GM19328 (cell line): ENCODE results near the gene CCL27.
"Not testable (repeated sequence)": the region's sequence is repeated elsewhere in the genome, so short reads cannot be mapped to it uniquely, and the experiment has no call there.

Source experiments
- ATAC-seq: cut with Tn5 transposase; IDR thresholded peaks from one replicate; pipeline ENCODE4 v1.9.1; 2021; ENCODE audit warnings: mild to moderate bottlenecking, moderate library complexity; ENCODE audit not compliant: unreplicated experiment

The CCL27 gene

GRCh38 chr9:34651876-34652601 is 10.4 kb downstream of the CCL27 start, which contains the start of gene IL11RA:
IL11RA (plus strand) TSS chr9:34652185; CDS start chr9:34655218, 3,033 bp downstream.
- ATAC-seq = no peak

GRCh38 chr9:34651321-34651720 is 11.1 kb downstream of the CCL27 start:
- ATAC-seq = no peak

GRCh38 chr9:34650816-34651215 is 11.6 kb downstream of the CCL27 start:
- no peak for ATAC-seq

GRCh38 chr9:34648673-34649072 is 13.8 kb downstream of the CCL27 start:
- no peak for ATAC-seq

- ATAC-seq = no peak
These were observed 14.8 kb downstream of the CCL27 start for GRCh38 chr9:34647651-34648050.

- ATAC-seq = no peak
These were observed 15.4 kb downstream of the CCL27 start for GRCh38 chr9:34647084-34647403.

- peak; percentile 84 for ATAC-seq
These were observed 16.0 kb downstream of the CCL27 start, which contains the start of gene GALT for GRCh38 chr9:34646211-34647083. GALT (plus strand) TSS chr9:34646675; CDS start chr9:34646705, 30 bp downstream.

GRCh38 chr9:34644766-34645314 is 17.6 kb downstream of the CCL27 start:
- no peak for ATAC-seq

- no peak for ATAC-seq
These were observed 19.8 kb downstream of the CCL27 start for GRCh38 chr9:34642679-34643078.

GRCh38 chr9:34639322-34639721 is 23.1 kb downstream of the CCL27 start:
- ATAC-seq = not testable (repeated sequence)

- no peak for ATAC-seq
These were observed 24.4 kb downstream of the CCL27 start for GRCh38 chr9:34638138-34638445.

GRCh38 chr9:34637356-34638137 is 24.9 kb downstream of the CCL27 start, which contains the start of gene SIGMAR1:
SIGMAR1 (minus strand) TSS chr9:34637787; CDS start chr9:34637697, 90 bp downstream.
- peak; percentile 80 for ATAC-seq

- ATAC-seq = no peak
These were observed 25.6 kb downstream of the CCL27 start for GRCh38 chr9:34636791-34637355.

GRCh38 chr9:34635556-34635955 is 26.9 kb downstream of the CCL27 start:
- no peak for ATAC-seq

GRCh38 chr9:34634551-34635248 is 27.8 kb downstream of the CCL27 start:
- ATAC-seq = no peak

GRCh38 chr9:34633851-34634550 is 28.5 kb downstream of the CCL27 start:
- no peak for ATAC-seq

GRCh38 chr9:34633166-34633565 is 29.3 kb downstream of the CCL27 start:
- ATAC-seq = no peak

- no peak for ATAC-seq
These were observed 31.9 kb downstream of the CCL27 start for GRCh38 chr9:34630402-34631154.

GRCh38 chr9:34629491-34629808 is 33.0 kb downstream of the CCL27 start:
- ATAC-seq = no peak
